ENCODE data around the gene ASB16. TPM values are rescaled to one million over a fixed set of nuclear protein-coding genes. Genes with fewer than 3 reads are reported as not detected.
"Not testable (repeated sequence)": the region's sequence is repeated elsewhere in the genome, so short reads cannot be mapped to it uniquely, and the experiment has no call there.

ASB16 gene
- total RNA-seq, 1 donor from 2014 or later = not detected

DNA sequence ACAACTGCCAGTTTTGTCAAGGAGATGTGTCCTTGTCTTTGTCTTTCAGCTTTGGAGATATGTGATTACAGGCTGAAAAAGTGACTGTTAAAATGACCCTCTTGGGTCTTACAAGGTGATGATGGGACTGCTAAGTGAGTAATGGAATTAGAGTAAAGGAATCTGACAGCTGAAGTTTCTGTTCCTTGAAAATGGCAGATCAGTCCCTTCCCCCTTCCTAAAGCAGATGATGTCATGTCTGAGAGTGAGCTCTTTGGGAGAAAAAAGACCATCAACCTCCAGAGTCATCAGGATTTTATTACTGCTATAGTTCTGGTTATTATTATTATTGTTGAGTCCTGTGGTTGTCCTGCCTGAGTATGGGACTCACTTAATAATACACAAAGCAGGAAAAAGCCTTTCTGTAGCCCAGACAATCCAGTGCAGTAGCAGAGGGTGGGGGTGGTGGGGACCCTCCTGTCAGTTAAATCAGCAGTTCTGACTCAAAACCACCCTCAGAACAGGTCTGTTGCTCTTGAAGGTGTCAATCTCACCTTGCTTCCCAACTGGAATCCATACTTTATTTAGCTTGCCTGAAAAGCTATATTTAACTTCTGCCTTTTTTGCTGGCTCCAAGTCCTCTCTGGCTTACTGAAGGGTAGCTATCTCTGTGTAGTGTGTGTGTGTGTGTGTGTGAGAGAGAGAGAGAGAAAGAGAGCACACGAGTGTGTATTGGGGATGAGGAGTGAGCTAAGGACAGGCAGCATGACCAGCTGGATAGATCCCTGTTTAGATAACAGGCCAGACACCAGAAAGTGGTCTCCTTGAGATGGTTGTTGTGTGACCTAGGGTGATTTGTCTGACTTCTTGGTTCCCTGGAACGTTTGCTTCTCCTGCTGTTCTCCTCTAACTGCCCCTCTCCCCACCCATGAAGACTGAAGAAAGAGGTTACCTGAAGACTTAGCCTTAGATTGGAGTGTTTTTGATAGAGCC, 23.8 kb upstream of the ASB16 start:
- no peak for DNase-seq (ENCODE audit: low read depth)

DNA sequence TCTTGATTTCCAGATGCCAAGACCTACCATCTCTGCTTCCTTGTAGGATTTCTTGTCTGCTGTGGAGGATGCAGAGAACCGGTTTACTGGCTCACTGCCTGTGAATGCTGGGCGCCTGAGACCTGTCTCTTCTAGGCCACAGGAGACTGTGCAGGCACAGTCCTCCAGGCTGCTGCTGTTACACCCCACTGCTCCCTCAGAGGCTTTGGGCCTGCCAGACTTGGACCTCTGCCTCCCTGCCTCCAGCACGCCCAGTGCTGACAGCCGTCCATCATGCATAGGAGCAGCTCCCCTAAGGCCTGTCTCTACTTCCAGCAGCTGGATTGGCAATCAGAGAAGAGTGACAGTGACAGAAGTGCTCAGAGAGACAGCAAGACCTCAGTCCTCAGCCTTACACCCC, 22.7 kb upstream of the ASB16 start:
- no peak for DNase-seq (ENCODE audit: low read depth)

DNA sequence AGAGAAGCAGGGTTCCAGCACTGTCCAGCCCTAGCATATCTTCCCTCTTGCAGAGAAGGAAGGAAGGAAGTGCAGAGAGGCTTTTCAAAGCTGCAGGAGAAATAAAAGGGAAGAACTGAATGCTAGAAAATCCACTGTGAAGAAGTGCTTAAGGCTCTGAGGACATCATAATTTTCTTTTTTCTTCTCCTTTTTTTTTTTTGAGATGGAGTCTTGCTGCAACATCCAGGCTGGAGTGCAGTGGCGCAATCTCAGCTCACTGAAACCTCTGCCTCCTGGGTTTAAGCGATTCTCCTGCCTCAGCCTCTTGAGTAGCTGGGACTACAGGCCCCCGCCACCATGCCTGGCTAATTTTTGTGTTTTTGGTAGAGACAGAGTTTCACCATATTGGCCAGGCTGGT, 21.4 kb upstream of the ASB16 start:
- not testable (repeated sequence) for DNase-seq (ENCODE audit: low read depth)

DNA sequence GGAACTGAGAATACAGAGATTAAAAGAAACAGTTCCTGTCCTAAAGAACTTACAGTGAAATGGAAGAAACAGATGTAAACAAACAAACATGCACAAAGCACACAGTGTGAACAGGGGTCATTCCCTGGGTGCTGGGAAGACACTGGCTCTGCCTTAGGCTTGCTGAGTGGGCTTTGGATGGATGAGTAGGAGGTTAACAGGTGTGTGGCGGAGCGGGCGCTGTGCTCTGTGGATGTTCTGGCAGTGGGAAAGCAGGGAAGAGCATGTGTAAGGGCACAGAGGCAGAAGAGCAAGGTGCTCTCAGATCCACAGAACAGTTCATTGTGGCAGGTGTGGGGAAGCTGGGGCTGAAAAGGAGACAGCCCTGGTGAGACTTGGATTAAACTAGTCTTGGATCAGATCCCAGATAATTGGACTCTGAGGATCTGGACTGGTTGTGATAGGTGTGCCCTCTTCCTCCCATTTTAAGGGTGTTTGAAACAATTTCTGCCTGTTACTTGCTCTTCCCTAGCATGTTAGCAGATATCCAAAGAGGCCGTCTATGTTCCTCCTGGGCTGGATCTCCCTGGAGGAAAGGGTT, 20.7 kb upstream of the ASB16 start:
- no peak for DNase-seq (ENCODE audit: low read depth)

DNA sequence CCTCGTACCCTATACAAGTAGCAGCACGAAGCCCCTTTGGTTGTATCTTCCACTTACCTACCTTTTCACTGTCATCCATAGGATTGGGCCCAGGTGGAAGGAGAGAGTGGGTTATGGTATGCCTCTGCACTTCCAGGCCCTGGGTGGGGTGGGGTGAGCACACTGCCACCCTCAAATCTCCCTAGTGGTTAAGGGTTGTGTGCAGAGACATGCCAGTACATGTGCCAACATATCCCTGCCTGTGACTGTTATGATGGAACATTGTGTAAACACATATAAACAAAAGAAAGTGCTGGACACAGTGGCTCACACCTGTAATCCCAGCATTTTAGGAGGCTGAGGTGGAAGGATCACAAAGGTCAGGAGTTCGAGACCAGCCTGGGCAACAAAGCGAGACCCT, 17.6 kb upstream of the ASB16 start:
- DNase-seq (ENCODE audit: low read depth) = no peak

DNA sequence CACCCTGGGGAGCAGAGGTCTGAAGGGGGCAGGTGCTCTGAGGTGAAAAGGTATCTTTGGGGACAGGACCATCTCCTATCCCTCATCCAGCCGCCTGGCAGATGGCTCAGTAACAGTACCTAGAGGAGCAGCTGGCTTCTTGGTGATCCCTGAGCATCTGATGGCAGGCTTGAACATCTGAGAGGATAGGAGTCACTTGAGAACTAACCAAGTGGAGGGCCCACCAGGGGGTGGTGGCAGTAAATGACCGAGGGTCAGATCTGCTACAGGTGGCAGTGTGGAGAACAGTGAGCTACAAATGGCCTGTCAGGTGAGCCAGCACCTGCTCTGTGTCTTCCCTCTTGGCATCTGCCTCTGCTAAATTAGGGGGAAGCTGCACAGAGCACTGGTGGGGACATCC, 15.0 kb upstream of the ASB16 start:
- no peak for DNase-seq (ENCODE audit: low read depth)

DNA sequence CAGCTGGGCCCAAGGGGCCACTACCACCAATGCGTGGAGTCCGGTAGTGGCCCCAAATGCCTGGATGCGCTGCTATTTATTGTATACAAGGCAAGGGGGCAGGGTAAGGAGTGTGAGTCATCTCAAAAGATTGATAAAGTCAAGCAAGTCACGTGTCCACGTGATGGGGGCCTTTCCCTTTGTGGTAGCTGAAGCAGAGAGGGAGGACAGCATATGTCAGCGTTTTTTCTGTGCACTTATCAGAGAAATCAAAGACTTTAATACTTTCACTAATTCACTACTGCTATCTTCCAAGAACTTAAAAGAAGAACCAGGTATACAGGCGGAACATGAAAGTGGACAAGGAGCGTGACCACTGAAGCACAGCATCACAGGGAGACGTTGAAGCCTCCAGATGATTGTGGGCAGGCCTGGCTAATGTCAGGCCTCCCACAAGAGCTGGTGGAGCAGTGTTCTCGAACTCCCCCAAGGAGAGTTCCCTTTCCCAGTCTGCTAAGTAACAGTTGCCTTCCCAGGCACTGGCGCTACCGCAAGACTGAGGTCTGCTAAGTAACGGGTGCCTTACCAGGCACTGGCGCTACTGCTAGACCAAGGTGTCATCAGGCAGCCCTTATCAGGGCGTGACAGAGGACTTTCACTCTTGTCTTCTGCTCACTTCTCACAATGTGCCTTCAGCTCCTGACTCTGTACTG, 10.8 kb upstream of the ASB16 start:
- no peak for DNase-seq (ENCODE audit: low read depth)

DNA sequence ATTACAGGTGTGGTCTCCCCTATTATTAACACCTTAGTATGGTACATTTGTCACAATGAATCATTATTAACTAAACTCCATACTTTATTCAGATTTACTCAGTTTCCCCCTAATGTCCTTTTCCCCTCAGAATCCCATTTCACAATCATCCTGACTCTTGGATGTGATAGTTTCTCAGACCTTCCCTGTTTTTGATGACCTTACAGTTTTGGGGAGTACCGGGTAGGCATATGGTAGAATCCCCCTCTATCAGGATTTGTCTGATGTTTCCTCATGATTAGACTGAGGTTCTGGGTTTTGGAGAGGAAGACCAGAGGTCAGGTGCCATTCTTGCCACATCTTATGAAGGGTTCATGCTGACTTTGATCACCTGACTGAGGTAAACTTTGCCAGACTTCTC, 6.0 kb upstream of the ASB16 start:
- DNase-seq (ENCODE audit: low read depth) = no peak

DNA sequence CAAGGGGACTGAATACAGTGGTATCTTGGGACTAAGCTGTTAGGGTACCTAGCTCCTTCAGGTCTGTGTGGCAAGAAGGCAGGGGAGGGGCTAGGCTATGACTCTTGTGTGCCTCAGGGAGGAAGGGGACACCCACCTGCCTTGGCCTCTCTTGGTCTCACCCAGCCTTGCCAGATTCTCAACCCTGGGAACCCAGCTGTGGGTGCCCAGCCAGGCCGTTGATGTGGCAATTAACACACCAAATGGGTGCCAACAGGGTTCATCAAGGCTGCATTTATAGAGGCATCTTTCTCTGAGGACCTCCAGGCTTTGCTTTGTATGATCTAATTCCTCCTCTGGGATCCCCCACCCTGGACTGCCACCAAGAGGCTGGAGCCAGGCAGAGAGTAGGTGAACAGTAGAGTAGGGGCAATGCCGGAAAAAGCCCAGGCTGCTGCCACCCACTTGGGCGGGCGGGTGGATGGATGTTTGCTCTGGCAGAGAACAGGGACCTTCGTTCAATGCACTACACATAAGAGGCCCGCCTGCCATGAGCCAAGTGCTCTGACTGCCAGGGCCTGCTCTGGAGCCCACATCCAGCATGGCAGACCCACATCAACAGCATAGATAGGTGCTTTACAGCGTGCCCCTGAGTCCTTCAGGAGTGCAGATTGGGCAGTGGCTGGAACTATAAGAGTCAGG, 3.2 kb upstream of the ASB16 start:
- DNase-seq (ENCODE audit: low read depth) = no peak

DNA sequence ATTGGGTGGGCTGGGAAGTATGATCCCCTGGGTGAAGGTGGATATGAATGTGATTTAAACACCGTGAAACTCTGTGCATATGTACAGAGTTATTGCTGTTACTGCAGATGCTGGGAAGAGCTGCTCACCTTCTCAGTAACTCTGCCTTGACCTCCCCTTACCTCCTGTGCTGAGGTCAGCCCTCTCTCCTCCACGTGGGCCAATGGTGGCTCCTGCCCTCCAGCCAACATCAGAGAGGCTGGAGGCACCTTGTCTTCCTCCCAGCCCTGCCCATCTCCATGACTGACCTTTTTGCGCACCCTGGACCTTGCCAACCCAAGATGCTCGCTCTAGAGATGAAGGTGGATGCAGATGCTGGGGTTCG, 387 bp upstream of the ASB16 start:
- DNase-seq (ENCODE audit: low read depth) = no peak

DNA sequence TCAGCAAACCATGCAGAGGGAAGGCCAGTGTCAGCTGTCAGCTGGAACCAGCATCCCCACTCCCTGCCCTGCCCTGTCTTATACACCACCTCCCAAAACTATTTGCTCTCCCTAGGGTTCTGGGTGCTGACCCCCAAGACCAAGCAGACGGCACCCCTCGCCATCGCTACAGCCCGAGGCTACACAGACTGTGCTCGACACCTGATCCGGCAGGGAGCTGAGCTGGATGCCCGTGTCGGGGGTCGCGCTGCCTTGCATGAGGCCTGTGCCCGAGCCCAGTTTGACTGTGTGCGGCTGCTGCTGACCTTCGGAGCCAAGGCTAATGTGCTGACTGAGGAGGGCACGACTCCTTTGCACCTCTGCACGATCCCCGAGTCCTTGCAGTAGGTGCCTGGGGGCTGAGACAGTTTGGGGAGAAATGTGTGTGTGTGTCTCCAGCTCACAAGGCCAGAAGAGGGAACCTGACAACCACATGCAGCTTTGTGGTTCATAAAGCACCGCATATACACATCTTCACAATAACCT, 1.5 kb downstream of the ASB16 start:
- DNase-seq (ENCODE audit: low read depth) = no peak

DNA sequence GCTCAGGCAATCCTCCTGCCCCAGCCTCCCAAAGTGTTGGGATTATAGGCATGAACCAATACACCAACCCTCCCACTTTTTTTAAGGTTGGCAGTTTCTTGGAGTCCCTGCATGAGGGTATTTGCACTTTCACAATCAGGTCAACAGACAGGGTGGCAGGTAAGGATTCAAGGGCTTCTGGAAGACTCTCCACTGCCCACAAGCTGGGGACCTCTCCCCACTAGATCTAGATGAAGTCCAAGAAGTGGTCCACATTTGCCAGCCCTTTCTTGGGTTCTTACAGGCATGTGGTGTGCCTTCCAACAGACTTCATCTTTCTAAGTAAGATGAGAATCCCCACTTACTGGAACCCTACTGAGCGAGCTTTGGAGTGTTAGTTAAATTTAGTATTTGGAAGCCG, 3.9 kb downstream of the ASB16 start:
- no peak for DNase-seq (ENCODE audit: low read depth)

DNA sequence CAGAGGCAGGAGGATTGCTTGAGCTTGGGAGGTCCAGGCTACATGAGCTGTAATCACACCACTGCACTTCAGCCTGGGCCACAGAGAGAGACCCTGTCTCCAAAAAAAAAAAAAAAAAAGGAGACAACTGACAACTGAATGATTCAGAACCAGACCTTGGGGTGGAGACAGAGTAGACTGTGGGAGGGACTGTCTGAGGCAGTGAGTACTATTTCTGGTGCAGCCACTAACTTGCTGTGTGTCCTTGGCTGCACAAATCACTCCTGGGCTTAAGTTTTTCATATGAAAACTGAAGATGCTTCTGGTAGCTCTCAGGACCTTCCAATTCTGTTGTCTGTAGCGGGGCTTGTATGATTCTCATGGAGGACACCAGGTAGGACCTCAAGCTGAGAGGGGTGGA, 5.8 kb downstream of the ASB16 start:
- no peak for DNase-seq (ENCODE audit: low read depth)

DNA sequence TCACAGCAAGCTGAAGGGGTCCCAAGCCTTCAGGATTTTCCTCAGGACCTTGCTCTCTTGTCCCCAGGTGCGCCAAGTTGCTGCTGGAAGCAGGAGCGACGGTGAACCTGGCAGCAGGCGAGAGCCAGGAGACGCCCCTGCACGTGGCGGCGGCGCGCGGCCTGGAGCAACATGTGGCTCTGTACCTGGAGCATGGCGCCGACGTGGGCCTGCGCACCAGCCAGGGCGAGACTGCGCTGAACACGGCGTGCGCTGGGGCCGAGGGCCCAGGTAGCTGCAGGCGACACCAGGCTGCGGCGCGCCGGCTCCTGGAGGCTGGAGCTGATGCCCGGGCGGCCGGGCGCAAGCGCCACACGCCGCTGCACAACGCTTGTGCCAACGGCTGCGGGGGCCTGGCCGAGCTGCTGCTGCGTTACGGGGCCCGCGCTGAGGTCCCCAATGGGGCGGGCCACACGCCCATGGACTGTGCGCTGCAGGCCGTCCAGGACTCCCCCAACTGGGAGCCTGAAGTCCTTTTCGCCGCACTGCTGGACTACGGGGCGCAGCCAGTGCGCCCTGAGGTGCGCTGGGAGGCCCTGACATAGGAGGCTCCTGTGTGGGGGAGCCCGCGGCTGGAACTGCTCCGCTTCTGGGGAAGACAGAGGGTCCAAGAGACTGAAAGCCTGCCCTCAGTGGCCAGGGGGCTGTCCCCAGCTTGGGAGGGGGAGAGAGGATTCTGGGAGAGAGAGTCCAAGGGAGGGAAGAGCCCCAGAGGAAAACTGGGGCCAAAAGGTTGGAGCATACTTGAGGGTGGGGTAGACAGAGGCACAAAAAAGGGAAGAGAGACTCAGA, 6.4 kb downstream of the ASB16 start:
- no peak for DNase-seq (ENCODE audit: low read depth)

DNA sequence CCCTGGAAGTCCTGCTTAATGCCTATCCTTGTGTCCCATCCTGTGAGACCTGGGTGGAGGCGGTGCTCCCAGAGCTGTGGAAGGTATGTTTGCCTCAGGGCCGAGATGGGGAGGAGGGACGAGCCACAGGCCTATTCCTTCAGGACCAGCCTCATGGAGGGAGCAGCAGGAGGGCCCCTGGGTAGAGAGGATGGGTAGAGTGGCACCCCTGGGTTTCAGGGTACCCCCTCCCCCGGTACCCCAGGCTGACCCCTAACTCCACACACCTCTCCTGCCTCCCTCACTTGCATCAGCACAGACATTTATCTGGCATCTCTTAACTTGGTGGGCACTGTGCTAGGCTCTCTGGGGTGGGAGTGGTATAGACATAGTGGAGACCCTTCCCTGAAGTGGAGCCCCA, 7.1 kb downstream of the ASB16 start:
- no peak for DNase-seq (ENCODE audit: low read depth)

DNA sequence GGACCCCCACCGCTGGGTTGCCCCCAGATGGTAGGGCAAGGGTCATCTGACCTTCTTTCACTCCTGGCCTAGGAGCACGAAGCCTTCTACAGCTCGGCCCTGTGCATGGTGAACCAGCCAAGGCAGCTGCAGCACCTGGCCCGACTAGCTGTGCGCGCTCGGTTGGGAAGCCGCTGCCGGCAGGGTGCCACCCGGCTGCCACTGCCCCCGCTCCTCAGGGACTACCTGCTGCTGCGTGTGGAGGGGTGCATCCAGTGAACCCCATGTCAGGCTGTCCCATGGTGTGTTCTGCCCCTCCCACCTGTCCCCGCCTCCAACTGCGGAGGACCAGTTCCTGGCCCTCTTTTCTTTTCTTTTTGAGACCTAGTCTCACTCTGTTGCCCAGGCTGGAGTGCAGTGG, 7.6 kb downstream of the ASB16 start:
- no peak for DNase-seq (ENCODE audit: low read depth)

DNA sequence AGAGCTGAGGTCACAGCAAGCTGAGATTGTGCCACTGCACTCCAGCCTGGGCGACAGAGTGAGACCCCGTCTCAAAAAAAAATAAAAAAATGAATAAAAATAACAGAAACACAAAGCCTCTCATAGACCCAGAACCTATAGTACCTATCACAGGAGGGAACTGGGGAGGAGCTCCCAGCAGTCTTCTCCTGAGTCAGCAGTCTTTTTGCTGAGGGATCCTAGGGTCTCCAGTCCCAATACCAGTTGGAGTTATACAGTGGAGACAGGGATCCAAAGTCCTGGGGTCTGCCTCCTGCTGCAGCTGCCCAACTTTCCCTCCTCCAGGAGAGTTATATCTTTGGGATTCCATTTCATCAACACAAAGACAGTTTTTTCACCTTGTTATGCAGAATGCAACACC, 12.5 kb downstream of the ASB16 start:
- DNase-seq (ENCODE audit: low read depth) = no peak

DNA sequence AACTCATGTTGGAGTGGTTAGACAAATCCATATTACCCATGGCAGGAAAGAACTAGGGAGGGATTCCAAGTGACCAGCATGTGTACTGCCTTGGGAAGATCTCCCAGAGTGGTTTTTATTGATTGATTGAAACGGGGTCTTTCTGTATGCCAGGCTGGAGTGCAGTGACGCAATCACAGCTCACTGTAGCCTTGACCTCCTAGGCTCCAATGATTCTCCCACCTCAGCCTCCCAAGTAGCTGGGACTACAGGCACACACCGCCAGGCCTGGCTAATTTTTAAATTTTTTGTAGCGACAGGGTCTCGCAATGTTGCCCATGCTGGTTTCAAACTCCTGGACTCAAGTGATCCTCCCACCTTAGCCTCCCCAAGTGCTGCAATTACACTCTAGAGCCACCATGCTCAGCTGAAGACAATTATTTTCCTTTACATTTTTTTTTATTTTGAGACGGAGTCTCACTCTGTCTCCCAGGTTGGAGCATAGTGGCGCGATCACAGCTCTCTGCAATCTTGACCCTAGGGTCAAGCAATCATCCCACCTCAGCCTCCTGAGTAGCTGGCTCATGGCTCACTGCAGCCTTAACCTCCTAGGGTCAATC, 13.8 kb downstream of the ASB16 start:
- no peak for DNase-seq (ENCODE audit: low read depth)

DNA sequence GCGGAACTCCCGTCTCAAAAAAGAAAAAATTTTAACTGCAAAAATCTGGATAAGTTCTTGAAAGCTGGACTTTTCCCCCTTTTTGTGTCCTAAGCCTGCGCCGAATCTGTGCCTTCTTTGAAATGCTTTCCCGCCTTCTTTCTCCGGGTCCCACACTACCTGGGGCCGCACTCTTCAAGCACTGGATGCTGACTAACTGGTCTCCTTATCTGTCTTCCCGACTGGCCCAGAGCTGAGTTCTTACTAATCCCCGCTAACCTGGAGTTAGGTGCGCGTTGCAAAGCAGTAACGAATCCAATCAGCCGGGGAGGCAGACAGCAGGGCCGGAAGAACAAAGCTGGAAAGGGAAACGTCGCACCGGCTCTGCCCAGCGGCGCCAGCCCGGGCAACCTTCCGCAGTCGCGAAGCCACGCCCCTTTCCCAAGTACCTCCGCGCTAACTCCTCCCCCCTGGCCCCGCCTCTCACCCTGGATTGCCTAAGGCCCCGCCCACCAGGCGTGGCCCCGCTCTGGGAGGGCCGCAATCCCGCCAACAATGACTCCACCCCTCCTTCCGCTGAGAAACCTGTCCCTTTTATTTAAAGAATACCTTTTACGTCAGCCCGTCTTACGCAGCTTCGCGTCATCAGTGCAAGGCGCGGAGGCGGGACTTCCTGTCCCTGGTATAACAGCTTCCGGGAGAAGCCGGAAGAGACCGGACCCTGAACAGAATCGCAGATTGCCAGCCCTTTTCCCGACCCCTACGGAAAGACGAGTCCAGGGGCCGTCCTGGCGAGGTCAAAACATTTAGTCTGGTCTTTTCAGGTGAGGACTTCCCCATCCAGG, 16.0 kb downstream of the ASB16 start, which contains the start of gene TMUB2:
TSS of gene TMUB2 (plus strand) at position 666 of the 824 bp plus-strand sequence. CDS start 737 bp downstream, outside the sequence.
- peak; percentile 99 for DNase-seq (ENCODE audit: low read depth)

Measured in renal cortical epithelial cell (primary cell).